Neural cell (in vitro differentiated cells): ENCODE measurements around the gene PSMG1.

Experiments used
- CTCF ChIP-seq: fragments of 450-650 bp; IDR thresholded peaks from 2 replicates; pipeline ENCODE4 v1.5.1; 2014; ENCODE audit warnings: antibody characterized with exemption, mild to moderate bottlenecking, moderate library complexity; ENCODE audit not compliant: poor library complexity, severe bottlenecking
- EP300 ChIP-seq: fragments of 450-650 bp; conservative IDR thresholded peaks from 2 replicates; pipeline ENCODE4 v1.6.1; 2014; ENCODE audit warnings: antibody characterized with exemption, mild to moderate bottlenecking, moderate library complexity; ENCODE audit not compliant: poor library complexity, severe bottlenecking
- POLR2AphosphoS5 ChIP-seq: IDR thresholded peaks from 2 replicates; pipeline ENCODE4 v1.6.1; 2012
- REST ChIP-seq: IDR thresholded peaks from 2 replicates; pipeline ENCODE4 v1.6.1; 2012; ENCODE audit warnings: borderline replicate concordance

DNA sequence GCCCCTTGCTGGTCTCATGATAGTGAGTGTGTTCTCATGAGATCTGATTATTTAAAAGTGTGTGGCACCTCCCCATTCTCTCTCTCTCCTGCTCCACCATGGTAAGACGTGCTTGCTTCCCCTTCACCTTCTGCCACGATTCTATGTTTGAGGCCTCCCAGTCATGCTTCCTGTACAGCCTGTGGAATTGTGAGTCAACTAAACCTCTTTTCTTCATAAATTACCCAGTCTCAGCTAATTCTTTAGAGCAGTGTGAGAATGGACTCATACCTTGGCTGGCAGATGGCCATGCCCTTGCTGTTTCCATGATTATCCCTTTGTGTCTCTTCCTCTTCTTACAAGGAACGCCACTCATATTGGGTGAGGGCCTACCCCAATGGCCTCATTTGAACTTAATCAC lies 40.3 kb downstream of the PSMG1 start:
- TF ChIP-seq CTCF (no peak), EP300 (no peak), REST (no peak), POLR2AphosphoS5 (no peak)
